Skeletal muscle satellite cell (primary cell): ENCODE results near the gene SMIM27.
"Not testable (repeated sequence)": the region's sequence is repeated elsewhere in the genome, so short reads cannot be mapped to it uniquely, and the experiment has no call there.

ENCODE experiments used
- H3K27me3 ChIP-seq: 2 replicates; pipeline ENCODE4 v1.7.0; 2013; ENCODE audit warnings: low read length; ENCODE audit not compliant: control insufficient read depth, insufficient read depth
- H3K36me3 ChIP-seq: 2 replicates; pipeline ENCODE4 v1.7.0; 2013; ENCODE audit warnings: mild to moderate bottlenecking, control low read depth, low read length; ENCODE audit not compliant: insufficient read depth
- H3K4me1 ChIP-seq: 2 replicates; pipeline ENCODE4 v1.7.0; 2013; ENCODE audit warnings: low read length; ENCODE audit not compliant: control insufficient read depth, insufficient read depth
- H3K4me2 ChIP-seq: 2 replicates; pipeline ENCODE4 v1.7.0; 2013; ENCODE audit warnings: mild to moderate bottlenecking, low read length
- H3K4me3 ChIP-seq: 2 replicates; pipeline ENCODE4 v1.7.0; 2013; ENCODE audit warnings: low read length
- H3K9ac ChIP-seq: 2 replicates; pipeline ENCODE4 v1.7.0; 2013; ENCODE audit warnings: mild to moderate bottlenecking, low read depth, low read length, moderate library complexity
- H3K9me3 ChIP-seq: replicated peaks from 2 replicates; pipeline ENCODE4 v1.7.0; 2013; ENCODE audit warnings: mild to moderate bottlenecking, control low read depth, low read length

Gene SMIM27

GRCh38 chr9:32581512-32582143 lies 29.5 kb downstream of the SMIM27 start:
- H3K4me3 ChIP-seq = no peak overlapping the region
- no peak overlapping the region for H3K4me2 ChIP-seq
- H3K9me3 ChIP-seq = no peaks in the 10 kb centered on the region
- H3K36me3 ChIP-seq = no peaks in the 10 kb centered on the region
- no peak overlapping the region for H3K9ac ChIP-seq
- peaks cover 5% of the 10 kb centered on the region for H3K27me3 ChIP-seq
- H3K4me1 ChIP-seq = peaks cover 4% of the 10 kb centered on the region

GRCh38 chr9:32584784-32585183 lies 32.7 kb downstream of the SMIM27 start:
- H3K4me2 ChIP-seq = no peak overlapping the region
- H3K9me3 ChIP-seq = no peaks in the 10 kb centered on the region
- H3K4me3 ChIP-seq = no peak overlapping the region
- no peaks in the 10 kb centered on the region for H3K36me3 ChIP-seq
- peaks cover 4% of the 10 kb centered on the region for H3K4me1 ChIP-seq
- no peak overlapping the region for H3K9ac ChIP-seq
- no peaks in the 10 kb centered on the region for H3K27me3 ChIP-seq

- Histone ChIP-seq H3K36me3 (no peaks in the 10 kb centered on the region), H3K27me3 (no peaks in the 10 kb centered on the region), H3K4me2 (no peak overlapping the region), H3K4me1 (no peaks in the 10 kb centered on the region), H3K9ac (no peak overlapping the region), H3K9me3 (no peaks in the 10 kb centered on the region), H3K4me3 (no peak overlapping the region)
These were observed 35.8 kb downstream of the SMIM27 start for GRCh38 chr9:32587901-32588300.

GRCh38 chr9:32589083-32589723 lies 37.1 kb downstream of the SMIM27 start:
- H3K4me1 ChIP-seq = no peaks in the 10 kb centered on the region
- H3K9me3 ChIP-seq = no peaks in the 10 kb centered on the region
- no peak overlapping the region for H3K4me2 ChIP-seq
- H3K9ac ChIP-seq = no peak overlapping the region
- no peaks in the 10 kb centered on the region for H3K27me3 ChIP-seq
- H3K4me3 ChIP-seq = no peak overlapping the region
- no peaks in the 10 kb centered on the region for H3K36me3 ChIP-seq

GRCh38 chr9:32590476-32590875 lies 38.3 kb downstream of the SMIM27 start:
- Histone ChIP-seq H3K9ac (no peak overlapping the region), H3K36me3 (no peaks in the 10 kb centered on the region), H3K4me2 (no peak overlapping the region), H3K4me3 (no peak overlapping the region), H3K27me3 (no peaks in the 10 kb centered on the region), H3K9me3 (no peaks in the 10 kb centered on the region), H3K4me1 (no peaks in the 10 kb centered on the region)

GRCh38 chr9:32590898-32591297 lies 38.8 kb downstream of the SMIM27 start:
- Histone ChIP-seq H3K9ac (no peak overlapping the region), H3K27me3 (no peaks in the 10 kb centered on the region), H3K4me2 (no peak overlapping the region), H3K4me1 (no peaks in the 10 kb centered on the region), H3K4me3 (no peak overlapping the region), H3K36me3 (no peaks in the 10 kb centered on the region), H3K9me3 (no peaks in the 10 kb centered on the region)

- Histone ChIP-seq H3K36me3 (no peaks in the 10 kb centered on the region), H3K4me3 (no peak overlapping the region), H3K9ac (no peak overlapping the region), H3K4me1 (no peaks in the 10 kb centered on the region), H3K4me2 (no peak overlapping the region), H3K27me3 (peaks cover 15% of the 10 kb centered on the region), H3K9me3 (no peaks in the 10 kb centered on the region)
These were observed 44.2 kb downstream of the SMIM27 start for GRCh38 chr9:32596096-32596865.

GRCh38 chr9:32596936-32597335 lies 44.8 kb downstream of the SMIM27 start:
- Histone ChIP-seq H3K4me3 (no peak overlapping the region), H3K9ac (no peak overlapping the region), H3K9me3 (no peaks in the 10 kb centered on the region), H3K27me3 (peaks cover 20% of the 10 kb centered on the region), H3K4me2 (no peak overlapping the region), H3K4me1 (no peaks in the 10 kb centered on the region), H3K36me3 (no peaks in the 10 kb centered on the region)

- not testable (repeated sequence) for H3K4me2 ChIP-seq, H3K9me3 ChIP-seq, H3K36me3 ChIP-seq, H3K4me3 ChIP-seq, H3K9ac ChIP-seq, H3K4me1 ChIP-seq
- H3K27me3 ChIP-seq = peaks cover 22% of the 10 kb centered on the region
These were observed 46.9 kb downstream of the SMIM27 start for GRCh38 chr9:32599021-32599420.
